Stimulated activated naive CD8-positive, alpha-beta T cell treated with anti-CD3 and anti-CD28 coated beads, Interleukin-15, Interleukin-2, amounts not matched to agents 100 U/mL and 50 U/mL, for 24 hours (primary cell): ENCODE results near the gene AQP12B.

Experiments
- ATAC-seq: fragments of 150-1000 bp; cut with Tn5 transposase; one replicate; pipeline ENCODE4 v1.10.0; 2021
- DNase-seq: peaks from one replicate; pipeline ENCODE4 v3.0.0; 2021

AQP12B gene

DNA sequence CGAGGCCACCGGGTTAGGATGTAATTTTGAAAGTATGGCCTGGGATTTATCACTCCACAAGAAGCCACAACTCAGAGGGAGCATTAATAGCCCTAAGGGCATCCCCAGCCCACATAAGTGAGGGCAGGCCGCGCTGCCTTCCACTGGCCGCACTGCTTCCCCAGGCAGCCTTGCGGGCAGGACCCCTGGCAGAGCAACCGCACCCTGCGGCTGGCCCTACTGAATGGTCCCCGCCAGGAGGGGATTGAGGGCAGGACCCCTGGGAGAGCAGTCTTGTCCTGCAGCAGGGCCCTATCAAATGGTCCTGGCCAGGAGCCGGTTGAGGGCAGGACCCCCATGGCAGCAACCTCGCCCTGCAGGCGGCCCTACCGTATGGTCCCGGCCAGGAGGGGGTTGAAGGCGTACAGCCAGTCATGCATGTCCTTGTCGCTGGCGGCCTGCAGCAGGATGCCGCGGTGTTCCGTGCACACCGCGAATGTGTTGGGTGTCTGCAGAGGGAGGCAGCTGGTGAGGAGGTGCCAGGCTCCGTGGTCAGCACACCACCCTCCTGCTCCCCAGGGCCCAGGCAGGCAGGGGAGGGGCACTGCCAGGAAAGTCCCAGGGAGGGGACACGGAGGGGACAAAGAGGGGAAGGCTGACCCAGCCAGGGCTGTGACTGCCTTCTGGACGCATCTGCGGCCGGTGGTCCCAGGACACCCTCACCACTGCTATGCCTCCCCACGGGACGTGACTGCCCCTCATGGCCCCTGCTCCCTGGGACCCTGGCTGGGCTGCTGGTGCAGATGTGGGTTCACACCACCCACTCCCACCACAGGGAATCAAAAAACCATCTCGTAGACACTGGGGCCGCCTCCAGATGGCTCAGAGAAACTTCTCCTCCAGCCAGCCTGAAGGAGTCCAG is 35.2 kb upstream of the AQP12B start:
- no peak for DNase-seq
- no peak for ATAC-seq

DNA sequence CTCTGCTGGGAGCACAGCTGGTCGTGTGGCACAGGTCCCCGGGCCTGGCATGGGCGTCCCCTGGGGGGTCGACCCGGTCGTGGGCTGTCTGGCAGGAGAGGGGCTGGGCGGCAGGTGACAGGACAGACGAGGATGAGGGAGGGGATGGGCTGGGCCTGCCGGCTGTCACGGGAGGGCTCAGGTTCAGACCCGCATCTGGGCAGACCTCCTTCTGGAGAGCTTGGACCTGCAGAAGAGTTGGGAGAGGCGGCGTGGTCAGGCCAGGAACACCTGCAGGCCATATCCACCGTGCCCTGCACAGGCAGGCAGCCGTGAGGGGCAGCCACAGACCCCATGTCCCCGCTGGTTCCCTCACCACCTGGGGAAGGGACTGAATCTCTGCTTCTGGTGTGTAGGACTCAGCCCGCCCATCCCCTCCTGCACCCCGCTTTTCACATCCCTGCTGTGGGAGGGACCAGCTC is 34.5 kb upstream of the AQP12B start:
- no peak for ATAC-seq
- DNase-seq, result no peak

DNA sequence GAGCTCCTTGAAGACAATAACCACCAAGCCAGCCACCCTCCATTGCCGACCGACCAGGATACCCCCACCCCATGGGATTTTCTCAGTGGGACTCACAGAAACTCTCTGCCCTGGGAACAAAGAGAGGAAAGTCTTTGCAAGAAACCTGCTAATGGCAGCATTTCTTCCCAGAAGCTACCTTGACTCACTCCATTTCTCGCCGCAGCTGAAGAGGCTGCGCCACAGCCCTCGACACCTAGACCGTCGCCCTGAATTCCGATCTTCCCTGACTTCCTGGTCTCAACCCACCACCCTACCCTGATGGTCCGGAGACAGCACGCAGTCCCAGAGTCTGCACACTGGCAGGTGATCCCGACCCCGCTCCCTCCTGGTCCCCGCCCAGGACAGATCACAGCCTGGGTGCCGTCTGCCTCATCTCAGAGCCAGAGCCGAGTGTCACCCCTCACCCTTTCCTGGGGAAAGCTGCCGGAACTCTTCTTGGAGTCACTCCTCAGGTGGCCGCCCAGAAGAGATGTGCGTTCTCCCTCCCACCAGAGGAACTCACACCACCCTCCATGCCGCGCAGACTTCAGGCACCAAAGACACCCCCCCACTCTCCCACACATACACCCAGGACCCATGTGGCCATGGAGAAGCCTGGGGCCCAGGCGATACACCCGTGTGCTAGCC is 33.6 kb upstream of the AQP12B start:
- ATAC-seq, result no peak
- DNase-seq, result no peak

DNA sequence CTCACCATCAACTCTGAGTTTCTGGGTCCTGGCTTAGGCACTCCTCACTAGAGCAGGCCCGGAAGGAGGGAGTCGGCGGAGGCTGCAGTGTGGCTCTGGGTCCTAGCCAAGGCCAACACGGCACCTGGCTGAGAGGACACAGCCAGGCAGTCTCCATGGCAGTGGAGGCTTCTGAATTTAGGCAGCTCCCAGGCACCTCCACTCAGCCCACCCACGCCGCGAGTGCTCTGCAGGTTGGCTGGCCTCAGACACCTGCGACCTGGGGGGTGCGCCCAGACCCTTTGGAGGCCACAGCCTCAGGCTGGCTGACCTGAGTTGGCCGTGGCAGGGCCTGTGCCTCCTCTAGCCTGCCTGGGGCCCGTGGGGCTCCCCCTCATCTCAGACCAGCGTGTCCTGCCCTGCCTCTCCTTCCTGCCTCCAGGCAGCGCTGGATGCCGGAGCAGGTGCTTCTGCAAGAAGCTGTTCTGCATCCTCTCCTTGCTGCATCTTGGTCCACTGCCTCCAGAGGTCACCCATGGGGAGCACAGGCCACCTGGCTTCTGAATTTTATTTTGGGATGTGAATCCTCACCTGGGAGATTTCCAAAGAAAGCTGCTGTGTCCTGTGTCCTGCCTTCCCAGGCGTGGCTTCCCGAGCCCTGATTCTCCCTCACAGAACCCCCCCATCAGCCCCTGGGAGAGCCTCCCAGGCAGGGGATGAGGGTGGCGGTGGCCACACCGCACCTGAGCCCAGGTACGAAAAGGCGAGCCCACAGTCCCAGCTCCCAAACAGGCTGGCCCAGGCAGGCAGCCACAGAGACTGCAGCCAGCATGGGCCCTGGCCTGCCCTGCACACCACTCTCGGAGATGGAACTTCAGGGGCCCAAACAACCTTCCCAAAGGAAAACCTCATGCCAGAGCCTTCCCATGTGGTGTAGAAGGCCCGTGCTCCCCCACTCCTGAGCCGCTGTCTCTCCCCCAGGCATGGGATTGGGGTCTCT is 32.4 kb upstream of the AQP12B start:
- ATAC-seq (no peak), DNase-seq (no peak)

DNA sequence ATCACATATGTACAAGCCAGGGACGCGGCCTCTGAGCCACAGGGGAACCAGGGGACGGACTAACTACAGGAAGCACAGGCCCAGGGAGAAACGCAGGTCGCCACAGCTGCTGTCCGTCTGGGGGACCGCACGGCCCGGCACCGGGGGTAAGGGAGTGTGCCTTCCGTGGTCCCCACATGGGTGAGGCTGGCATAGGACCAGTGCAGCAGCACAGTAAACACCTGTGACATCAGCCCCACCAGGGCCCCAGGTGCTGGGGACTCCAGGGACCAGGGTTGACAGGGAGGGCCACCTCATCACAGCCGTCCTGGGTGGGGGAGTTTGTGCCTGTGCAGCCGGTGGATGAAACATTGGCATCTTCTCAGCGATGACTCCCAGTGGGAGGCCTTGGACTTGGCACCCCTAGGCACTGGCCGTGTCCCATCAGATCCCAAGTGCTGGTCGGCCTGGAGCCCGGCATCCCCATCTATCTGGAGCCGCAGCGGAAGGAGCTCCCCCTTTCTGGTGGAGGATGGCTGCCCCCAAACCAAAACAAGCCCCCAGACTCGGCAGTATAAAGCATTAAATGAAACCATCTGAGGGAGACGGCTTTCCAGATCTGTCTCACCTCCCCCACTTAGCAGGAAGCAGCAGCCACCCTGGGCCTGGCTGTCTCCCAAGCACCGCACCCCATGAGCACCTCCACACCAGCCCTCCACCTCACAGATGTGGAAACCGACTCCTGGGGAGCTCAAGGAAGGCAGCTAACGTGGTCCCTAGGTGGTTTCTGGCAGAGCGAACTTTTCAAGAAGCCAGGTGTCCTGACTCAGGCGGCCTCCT is 31.5 kb upstream of the AQP12B start:
- ATAC-seq, result no peak
- no peak for DNase-seq

DNA sequence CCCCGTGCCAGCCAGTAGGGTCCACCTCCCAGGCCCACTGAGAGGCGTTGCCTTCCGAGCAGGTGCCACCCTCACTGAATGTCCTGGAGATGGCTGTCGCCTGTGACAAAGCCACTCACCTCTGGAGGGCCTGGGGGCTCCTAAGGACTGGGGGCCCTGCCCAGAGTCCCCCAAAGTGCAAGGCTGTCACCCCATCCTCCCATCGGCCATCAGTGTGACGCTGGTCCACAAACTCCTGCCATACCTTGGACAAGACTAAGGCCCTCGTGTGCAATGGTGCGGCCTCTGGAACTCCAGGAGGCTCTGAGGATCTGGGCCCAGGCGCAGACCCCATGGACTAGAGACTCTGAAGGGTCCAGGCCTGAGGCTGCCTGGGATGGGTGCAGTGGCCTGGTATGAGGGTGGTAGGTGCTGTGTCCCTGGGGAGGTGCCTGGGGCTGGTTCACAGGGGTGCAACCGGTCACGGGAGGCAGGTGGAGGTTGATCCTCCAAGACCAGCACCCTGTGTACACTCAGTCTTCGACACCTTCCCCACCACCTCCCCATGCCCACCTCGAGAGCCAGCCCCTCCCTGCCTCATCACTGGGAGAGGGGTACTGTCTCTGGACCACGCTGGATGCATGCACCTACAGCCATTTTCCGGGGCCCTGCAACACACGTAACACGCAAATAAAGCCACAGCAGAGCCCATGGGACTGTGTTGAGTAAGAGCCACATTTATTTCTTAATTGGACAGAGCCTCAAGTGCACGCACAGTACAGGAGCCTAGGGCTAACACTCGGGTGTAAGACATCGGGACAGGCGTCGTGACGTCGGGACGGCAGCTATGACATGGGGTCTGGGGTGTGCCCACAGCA is 30.6 kb upstream of the AQP12B start:
- ATAC-seq (no peak), DNase-seq (no peak)

DNA sequence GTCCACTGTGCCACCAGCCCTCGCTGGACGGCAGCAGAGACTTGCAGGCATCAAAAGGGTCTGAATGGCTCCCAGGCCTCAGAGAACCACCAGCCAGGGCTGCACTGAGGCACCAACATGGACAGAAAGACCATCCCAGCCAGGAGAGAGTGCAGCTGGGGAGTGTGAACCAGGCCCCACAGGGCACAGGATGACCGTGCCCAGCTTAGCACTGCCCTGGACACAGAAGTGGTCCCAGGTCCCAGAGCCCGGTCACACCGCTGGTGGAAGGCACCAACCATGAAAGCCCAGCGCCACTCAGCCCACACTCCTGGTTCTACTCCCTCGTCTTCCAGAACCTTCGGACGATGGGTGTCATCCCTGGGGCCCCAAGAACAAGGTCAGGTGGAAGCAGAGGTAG is 29.4 kb upstream of the AQP12B start:
- ATAC-seq (no peak), DNase-seq (no peak)

GRCh38 chr2:240711701-240712100 is 29.0 kb upstream of the AQP12B start:
- DNase-seq, result no peak
- peak; percentile 14 for ATAC-seq

DNA sequence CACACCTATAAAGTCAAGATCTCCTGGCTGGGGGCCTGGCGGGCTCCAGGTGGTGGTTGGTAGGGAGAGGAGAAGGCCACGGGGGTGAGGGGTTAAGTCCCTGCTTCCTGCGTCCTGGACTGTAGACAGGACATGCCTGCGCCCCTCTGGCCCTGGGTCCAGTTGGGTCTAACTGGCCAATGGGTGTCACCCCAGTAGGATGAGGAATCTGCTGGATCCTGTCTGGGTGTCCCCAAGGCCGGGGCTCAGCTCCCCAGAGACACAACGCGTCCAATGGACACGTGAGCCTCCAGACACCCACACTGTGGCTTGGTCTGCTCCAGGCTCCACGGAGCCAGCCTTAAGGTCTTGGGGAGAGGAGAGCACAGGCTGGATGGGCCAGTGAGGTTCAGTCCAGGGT is 28.6 kb upstream of the AQP12B start:
- DNase-seq (no peak), ATAC-seq (no peak)

- ATAC-seq, result no peak
Observed at GRCh38 chr2:240708457-240708856, 25.8 kb upstream of the AQP12B start.

DNA sequence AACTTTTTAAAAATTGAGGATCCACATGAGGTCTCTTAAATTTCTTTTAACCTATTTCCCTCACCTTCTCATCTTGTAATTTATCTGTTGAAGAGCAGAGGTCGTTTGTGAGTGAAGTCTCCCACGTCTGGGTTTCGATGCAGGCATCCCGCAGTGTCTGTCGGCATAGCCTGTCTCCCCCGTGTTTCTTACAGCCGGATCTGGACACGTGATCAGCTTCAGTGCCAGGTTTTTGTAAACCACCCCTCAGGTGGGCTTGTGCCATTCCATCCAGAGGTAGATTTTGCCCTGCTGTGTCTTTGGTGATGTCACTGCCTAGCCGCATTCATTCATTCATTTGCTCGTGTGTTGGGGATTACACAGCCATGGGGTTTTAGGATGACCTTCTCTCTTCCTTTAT is 25.1 kb upstream of the AQP12B start:
- DNase-seq, result no peak

More at GRCh38 chr2:240708457-240708856, 25.8 kb upstream of the AQP12B start:
- DNase-seq, result no peak

GRCh38 chr2:240707043-240707756 is 24.5 kb upstream of the AQP12B start:
- ATAC-seq (no peak), DNase-seq (no peak)

More for the DNA sequence above, 25.1 kb upstream of the AQP12B start:
- ATAC-seq, result no peak

DNA sequence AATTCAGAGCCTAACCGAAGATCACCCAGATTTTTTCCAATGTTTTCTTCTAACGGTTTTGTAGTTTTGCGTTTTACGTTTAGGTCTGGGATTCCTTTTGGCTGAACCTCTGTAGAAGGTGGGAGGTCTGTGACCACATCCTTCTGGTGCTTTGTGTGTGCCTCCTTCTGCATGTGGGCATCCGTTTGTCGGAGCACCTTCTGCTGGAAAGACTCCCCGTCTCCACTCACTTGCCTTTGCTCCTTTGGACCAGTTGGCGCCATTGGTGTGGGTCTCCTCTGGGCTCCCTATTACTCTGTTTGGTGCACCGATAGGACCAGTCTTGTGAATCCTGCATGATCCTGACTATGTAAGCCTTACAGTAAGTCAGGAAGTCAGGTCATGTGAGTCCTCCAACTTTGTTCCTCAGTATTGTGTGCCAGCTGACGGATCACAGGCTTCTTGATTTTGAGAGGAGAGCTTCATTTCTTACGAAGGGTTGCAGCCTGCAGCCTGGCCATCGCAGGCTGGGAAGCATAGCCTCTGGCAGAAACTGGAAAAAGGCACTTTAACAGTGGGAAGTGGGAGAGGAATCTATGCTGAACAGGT is 22.6 kb upstream of the AQP12B start:
- DNase-seq, result no peak
- no peak for ATAC-seq

GRCh38 chr2:240704651-240705050 is 22.0 kb upstream of the AQP12B start:
- ATAC-seq (peak; percentile 57), DNase-seq (peak; percentile 38)

GRCh38 chr2:240703417-240704341 is 21.0 kb upstream of the AQP12B start:
- ATAC-seq, result no peak
- no peak for DNase-seq

DNA sequence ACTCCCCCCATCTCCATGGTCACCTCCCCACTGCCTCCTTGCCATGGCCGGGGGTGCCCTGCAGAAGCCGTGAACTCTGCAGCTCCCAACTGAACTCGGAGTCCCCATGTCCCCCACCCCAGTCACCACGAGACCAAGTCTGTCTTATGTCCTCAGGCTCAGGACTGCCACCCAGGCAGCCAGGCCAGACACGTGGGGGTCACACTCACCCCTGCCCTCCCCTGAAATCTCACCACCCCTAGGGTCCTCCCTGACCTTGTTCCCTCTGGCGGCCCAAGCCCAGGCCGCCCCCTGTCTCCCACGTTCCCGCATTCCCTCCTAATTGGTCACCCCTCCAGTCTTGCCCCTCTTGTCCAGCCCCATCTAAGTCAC is 19.9 kb upstream of the AQP12B start:
- DNase-seq (no peak), ATAC-seq (no peak)

DNA sequence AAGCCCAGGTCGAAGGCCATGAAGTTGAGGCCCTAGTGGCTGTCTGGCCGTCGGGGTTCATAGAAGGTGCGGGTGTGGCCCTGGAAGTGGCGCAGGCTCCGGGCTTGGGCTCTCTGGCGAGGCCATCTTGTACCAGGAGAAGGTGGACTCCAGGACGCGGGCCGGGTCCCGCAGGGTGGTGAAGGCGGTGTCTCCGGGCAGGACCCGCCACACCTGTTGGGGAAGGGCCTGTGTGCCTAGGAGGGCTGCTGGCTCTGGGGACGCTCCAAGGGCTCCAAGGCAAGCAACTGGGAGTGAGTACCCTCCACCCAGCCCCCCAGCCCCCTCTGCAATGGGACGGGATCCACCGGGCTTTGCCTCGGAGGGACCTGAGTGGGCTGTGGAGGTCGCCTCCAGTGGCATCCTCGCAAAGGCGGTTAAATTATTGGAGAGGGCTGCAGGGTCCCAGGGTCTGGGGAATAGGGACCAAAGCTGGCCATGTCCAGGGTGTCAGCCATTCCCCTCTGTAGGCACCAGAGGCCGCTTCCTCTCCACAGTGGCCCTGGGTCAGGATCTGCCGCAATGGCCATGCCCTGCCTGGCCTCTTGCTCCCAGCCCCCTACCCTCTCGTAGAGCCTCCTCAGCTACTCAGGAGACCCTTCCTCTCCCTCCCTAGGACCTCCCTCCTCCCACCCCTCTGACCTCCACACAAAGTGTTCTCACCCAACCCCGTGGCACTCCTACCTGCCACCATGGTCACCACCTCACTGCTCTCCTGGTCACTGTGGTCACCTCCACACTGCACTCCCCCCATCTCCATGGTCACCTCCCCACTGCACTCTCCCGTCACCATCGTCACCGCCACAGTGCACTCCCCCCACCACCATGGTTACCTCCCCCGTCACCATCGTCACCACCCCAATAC is 19.3 kb upstream of the AQP12B start:
- ATAC-seq (no peak), DNase-seq (no peak)
